GM12878 (cell line): ENCODE measurements around the gene PLD4. TPM values are rescaled to one million over a fixed set of nuclear protein-coding genes. Genes with fewer than 3 reads are reported as not detected.

ENCODE experiments used
- ATAC-seq: fragments of 200-7000 bp; cut with Tn5 transposase; 3 replicates; pipeline ENCODE4 v1.9.1; 2020; ENCODE audit warnings: mild to moderate bottlenecking, moderate library complexity
- BruUV-seq: library from RNA; stranded (reverse); fragments of 400-500 nt; replicated peaks from 2 replicates; lab custom pipeline; 2021; lab: Mats Ljungman, UMichigan
- CTCF ChIA-PET: fragments of 300-600 bp; sonication (Branson Sonifier 250); formaldehyde crosslinking; extraction: SDS; loops from one replicate; lab custom pipeline; 2021; ENCODE audit warnings: inconsistent platforms; lab: Yijun Ruan, JAX
- POLR2A ChIA-PET: fragments of 350-600 bp; formaldehyde crosslinking; extraction: SDS; loops from one replicate; lab custom pipeline; 2021; ENCODE audit warnings: inconsistent platforms; lab: Charles Lee
- RAD21 ChIA-PET: fragments of 300-600 bp; sonication (Branson Sonifier 250); formaldehyde crosslinking; loops from one replicate; lab custom pipeline; 2023; ENCODE audit warnings: antibody characterized with exemption; ENCODE audit not compliant: unreplicated experiment; lab: Charles Lee
- SMC1A ChIA-PET: fragments of 300-600 bp; sonication (Branson Sonifier 250); formaldehyde crosslinking; loops from one replicate; lab custom pipeline; 2023; ENCODE audit not compliant: unreplicated experiment, uncharacterized antibody; lab: Charles Lee
- DNase-seq: peaks from one replicate; pipeline ENCODE4 v3.0.0-alpha.2; 2011; ENCODE audit warnings: low read depth, low spot score
- FAIRE-seq: peaks from 3 replicates; lab custom pipeline; 2011; peaks lifted over from hg19 to GRCh38; lab: Jason Lieb, UNC
- H2AFZ ChIP-seq: 2 replicates; pipeline ENCODE4 v1.6.0; 2011; ENCODE audit warnings: low read depth, low read length, control low read depth; ENCODE audit not compliant: control insufficient read depth
- H3K27ac ChIP-seq: 2 replicates; pipeline ENCODE4 v1.5.1; 2011; ENCODE audit warnings: control low read depth; ENCODE audit not compliant: control insufficient read depth, insufficient read depth
- H3K27me3 ChIP-seq, 2 experiments: replicated peaks in 1 of 2; 2 replicates each; pipeline versions ENCODE4 v1.6.0 to v1.6.1; 2011; ENCODE audit warnings: low read length in 1 of 2; ENCODE audit not compliant: control insufficient read depth in 2 of 2, insufficient read depth in 2 of 2
- H3K36me3 ChIP-seq, 2 experiments: 2 replicates each; pipeline ENCODE4 v1.5.1; 2011; ENCODE audit warnings: low read length in 1 of 2; ENCODE audit not compliant: control insufficient read depth in 2 of 2, insufficient read depth in 2 of 2
- H3K4me1 ChIP-seq: 2 replicates; pipeline ENCODE4 v1.6.1; 2011; ENCODE audit warnings: mild to moderate bottlenecking, low read length, moderate library complexity, mixed read lengths; ENCODE audit not compliant: control insufficient read depth, insufficient read depth
- H3K4me2 ChIP-seq: 2 replicates; pipeline ENCODE4 v1.6.0; 2011; ENCODE audit warnings: control low read depth; ENCODE audit not compliant: control insufficient read depth, insufficient read depth
- H3K4me3 ChIP-seq: fragments of 200-600 bp; sonication (generic); 2 replicates; pipeline ENCODE4 v1.5.1; 2016
- H3K79me2 ChIP-seq: 2 replicates; pipeline ENCODE4 v1.6.0; 2011; ENCODE audit warnings: low read length; ENCODE audit not compliant: control insufficient read depth, insufficient read depth
- H3K9ac ChIP-seq: 2 replicates; pipeline ENCODE4 v1.8.0; 2011; ENCODE audit warnings: low read length, control low read depth, mixed read lengths; ENCODE audit not compliant: control insufficient read depth, insufficient read depth
- H3K9me3 ChIP-seq: replicated peaks from 3 replicates; pipeline ENCODE4 v1.5.1; 2011; ENCODE audit warnings: mild to moderate bottlenecking, low read length; ENCODE audit not compliant: control insufficient read depth, insufficient read depth
- H4K20me1 ChIP-seq: 2 replicates; pipeline ENCODE4 v1.6.0; 2011; ENCODE audit not compliant: control insufficient read depth, insufficient read depth
- CBX3 ChIP-seq: fragments of 200-600 bp; sonication (generic); IDR thresholded peaks from 2 replicates; pipeline ENCODE4 v1.6.1; 2016; ENCODE audit warnings: low read depth, borderline replicate concordance
- CEBPZ ChIP-seq: fragments of 150-350 bp; IDR thresholded peaks from 2 replicates; pipeline ENCODE4 v1.6.1; 2016; ENCODE audit warnings: low read depth, low read length
- CREB1 ChIP-seq: IDR thresholded peaks from 2 replicates; pipeline ENCODE4 v1.6.1; 2012; ENCODE audit warnings: low read depth, mild to moderate bottlenecking, inconsistent platforms
- HDAC6 ChIP-seq: fragments of 200-600 bp; sonication (generic); IDR thresholded peaks from one replicate; pipeline ENCODE4 v1.8.0; 2017; ENCODE audit warnings: antibody characterized with exemption; ENCODE audit not compliant: unreplicated experiment
- IKZF1 ChIP-seq: fragments of 450-650 bp; conservative IDR thresholded peaks from 2 replicates; pipeline ENCODE4 v1.6.1; 2017; ENCODE audit warnings: antibody characterized with exemption, mild to moderate bottlenecking
- JUNB ChIP-seq: IDR thresholded peaks from 2 replicates; pipeline ENCODE4 v1.6.1; 2016; ENCODE audit warnings: antibody characterized with exemption, mild to moderate bottlenecking
- MTA2 ChIP-seq: fragments of 450-650 bp; IDR thresholded peaks from 2 replicates; pipeline ENCODE4 v1.6.1; 2016; ENCODE audit warnings: low read depth, mild to moderate bottlenecking, moderate library complexity
- MYC ChIP-seq: IDR thresholded peaks from 2 replicates; pipeline ENCODE4 v1.6.1; 2011; ENCODE audit warnings: mild to moderate bottlenecking, low read length, moderate library complexity, inconsistent platforms; ENCODE audit not compliant: insufficient read depth, insufficient replicate concordance, insufficient read length, severe bottlenecking
- NRF1 ChIP-seq: conservative IDR thresholded peaks from 2 replicates; pipeline ENCODE4 v1.6.1; 2011; ENCODE audit warnings: mild to moderate bottlenecking, low read depth, low read length, improper control_type of control experiment
- POLR2A ChIP-seq: IDR thresholded peaks from 2 replicates; pipeline ENCODE4 v1.6.1; 2011; ENCODE audit warnings: low read depth, mild to moderate bottlenecking, low read length
- RELB ChIP-seq: fragments of 450-650 bp; IDR thresholded peaks from 2 replicates; pipeline ENCODE4 v1.6.1; 2017; ENCODE audit warnings: low read depth, mild to moderate bottlenecking, moderate library complexity
- RFX5 ChIP-seq: IDR thresholded peaks from 2 replicates; pipeline ENCODE4 v1.6.1; 2011; ENCODE audit warnings: low read depth, low read length, improper control_type of control experiment
- SKIL ChIP-seq: fragments of 450-650 bp; IDR thresholded peaks from 2 replicates; pipeline ENCODE4 v1.6.1; 2017; ENCODE audit warnings: mild to moderate bottlenecking, low read depth, inconsistent platforms; ENCODE audit not compliant: poor library complexity, severe bottlenecking
- SMAD1 ChIP-seq: fragments of 450-650 bp; IDR thresholded peaks from 2 replicates; pipeline ENCODE4 v1.6.1; 2018; ENCODE audit warnings: mild to moderate bottlenecking, low read depth; ENCODE audit not compliant: partially characterized antibody
- SUZ12 ChIP-seq: fragments of 200-600 bp; sonication (generic); IDR thresholded peaks from one replicate; pipeline ENCODE4 v1.6.1; 2018; ENCODE audit warnings: antibody characterized with exemption, mild to moderate bottlenecking; ENCODE audit not compliant: unreplicated experiment
- ZNF207 ChIP-seq: fragments of 450-650 bp; IDR thresholded peaks from 2 replicates; pipeline ENCODE4 v1.6.1; 2014; ENCODE audit warnings: antibody characterized with exemption, mild to moderate bottlenecking, borderline replicate concordance
- WGBS: methylation state at CpG from one replicate; pipeline ENCODE4 v1.1.6; 2016; ENCODE audit warnings: low lambda C conversion rate; ENCODE audit not compliant: insufficient replicate concordance, insufficient coverage; ENCODE audit errors: missing lambda C conversion rate; 5-methylcytosine and 5-hydroxymethylcytosine counted together
- in situ Hi-C: fragments of 300-500 bp; cut with MboI; formaldehyde crosslinking; loops from 9 replicates; pipeline ENCODE4 v1.14.3; 2018; ENCODE audit warnings: mixed read lengths
- intact Hi-C: fragments of 100-400 bp; cut with micrococcal nuclease; formaldehyde crosslinking; loops from one replicate; pipeline ENCODE4 v1.14.2; 2022; ENCODE audit not compliant: unreplicated experiment
- polyA plus RNA-seq, 11 experiments: library from polyadenylated mRNA; depleted of rRNA in 4 of 11; unstranded in 6 of 11; stranded (reverse) in 5 of 11; fragments of >200 nt; fragmentation: Nextera tagmentation in 4 of 11; fragmentation: Illumina TruSeq in 1 of 11; extraction: Ambion mirVana in 4 of 11; extraction: Trizol in 1 of 11; gene quantifications; 1 replicate in 1 of 11; 2 replicates in 10 of 11; pipeline versions ENCODE4 v1.2.1 to v1.2.3, GENCODE V29; 2011 to 2016; ENCODE audit warnings: inconsistent platforms in 2 of 11, missing spikeins in 2 of 11, low read depth in 1 of 11
- total RNA-seq, 4 experiments: library from RNA; depleted of rRNA in 3 of 4; stranded (reverse); fragments of >200 nt in 3 of 4; fragmentation: Illumina TruSeq in 1 of 4; extraction: Trizol in 1 of 4; gene quantifications; 2 replicates each; pipeline versions ENCODE4 v1.2.1 to v1.2.3, GENCODE V29; 2013 to 2021

The PLD4 gene
- total and polyA plus RNA-seq, 10 of the 15 experiments (the other 5 are each of a cell fraction or from before 2014, with no cell fraction given): 0.20 to 57.7 (median 9.9) TPM

- Histone ChIP-seq H3K9ac (no peak overlapping the region), H3K79me2 (0 out of 2 replicates have a peak, but pooled peaks cover 2% of the 10 kb centered on the region), H3K4me3 (no peak overlapping the region), H3K9me3 (no peaks in the 10 kb centered on the region; the same call in 2 of the 3 replicates), H3K27ac (no peak overlapping the region), H3K27me3 (peaks cover 5 to 8% of the 10 kb centered on the region in 2 experiments), H4K20me1 (no peaks in the 10 kb centered on the region; the same call in 1 of the 2 replicates), H3K36me3 (no peaks in the 10 kb centered on the region), H3K4me2 (no peak overlapping the region), H2AFZ (no peak overlapping the region), H3K4me1 (peaks cover 30% of the 10 kb centered on the region)
- in situ Hi-C loops (no loop called here), intact Hi-C loops (loop anchor here (5.0 kb wide), 1 partner anchor 32 kb away; no protein-coding TSS in a partner anchor)
- ChIA-PET CTCF (interaction anchor here (0.7 kb wide), 1 partner anchor 31 kb away, joined by 3 read pairs; no protein-coding TSS in a partner anchor), RAD21 (interaction anchor here (0.8 kb wide), 1 partner anchor 31 kb away, joined by 3 read pairs; no protein-coding TSS in a partner anchor), SMC1A (no interaction called here), POLR2A (no interaction called here)
- ATAC-seq: no peak
- WGBS: 64% methylated on average over 15 of the region's 15 CpGs
- no peak for FAIRE-seq
- DNase-seq: no peak
- BruUV-seq: no TSS peak
- TF ChIP-seq CEBPZ (no peak), POLR2A (no peak), SMAD1 (no peak), RELB (no peak), MYC (no peak), RFX5 (no peak), SUZ12 (no peak), MTA2 (no peak), JUNB (no peak), NRF1 (no peak), SKIL (no peak), IKZF1 (no peak), CREB1 (no peak), ZNF207 (no peak), CBX3 (no peak), HDAC6 (no peak)
Measured at GRCh38 chr14:104929268-104930230, 4.9 kb downstream of the PLD4 start.
